DOHH2 (cell line): Measurements from ENCODE around the gene KCNK1.
"Not testable (repeated sequence)": the region's sequence is repeated elsewhere in the genome, so short reads cannot be mapped to it uniquely, and the experiment has no call there.

Source experiments
- H3F3A ChIP-seq: fragments of 200-600 bp; sonication (generic), shearing (Covaris generic); 2 replicates; pipeline ENCODE4 v1.6.0; 2016; ENCODE audit warnings: antibody characterized with exemption, mild to moderate bottlenecking; ENCODE audit not compliant: control insufficient read depth, insufficient read depth
- H3K27ac ChIP-seq: fragments of 200-600 bp; sonication (generic); 2 replicates; pipeline ENCODE4 v1.5.1; 2014; ENCODE audit warnings: low read depth, mild to moderate bottlenecking, low read length, moderate library complexity
- H3K27me3 ChIP-seq: fragments of 200-600 bp; sonication (generic); 2 replicates; pipeline ENCODE4 v1.6.1; 2014; ENCODE audit warnings: mild to moderate bottlenecking, low read length, mixed read lengths; ENCODE audit not compliant: control insufficient read depth
- H3K36me3 ChIP-seq: fragments of 200-600 bp; sonication (generic); 2 replicates; pipeline ENCODE4 v1.6.1; 2014; ENCODE audit warnings: mild to moderate bottlenecking, low read length, moderate library complexity, mixed read lengths; ENCODE audit not compliant: control insufficient read depth
- H3K4me1 ChIP-seq: fragments of 200-600 bp; sonication (generic); 2 replicates; pipeline ENCODE4 v1.6.1; 2014; ENCODE audit warnings: mild to moderate bottlenecking, low read length, mixed read lengths; ENCODE audit not compliant: control insufficient read depth
- H3K4me2 ChIP-seq: fragments of 200-600 bp; sonication (generic); 2 replicates; pipeline ENCODE4 v1.6.0; 2014; ENCODE audit warnings: mild to moderate bottlenecking, low read length, moderate library complexity
- H3K4me3 ChIP-seq: fragments of 200-600 bp; sonication (generic); 2 replicates; pipeline ENCODE4 v1.5.1; 2014; ENCODE audit warnings: mild to moderate bottlenecking, low read length, mixed read lengths
- H3K79me2 ChIP-seq: fragments of 200-600 bp; sonication (generic); 2 replicates; pipeline ENCODE4 v1.6.1; 2014; ENCODE audit warnings: mild to moderate bottlenecking, low read length, mixed read lengths; ENCODE audit not compliant: control insufficient read depth
- H3K9me2 ChIP-seq: fragments of 200-600 bp; sonication (generic); replicated peaks from 2 replicates; pipeline ENCODE4 v1.6.1; 2014; ENCODE audit warnings: mild to moderate bottlenecking, low read length, mixed read lengths; ENCODE audit not compliant: control insufficient read depth
- H3K9me3 ChIP-seq: fragments of 200-600 bp; sonication (generic); 2 replicates; pipeline ENCODE4 v1.6.1; 2014; ENCODE audit warnings: antibody characterized with exemption, low read length, mixed read lengths; ENCODE audit not compliant: control insufficient read depth, insufficient read depth
- H4K20me1 ChIP-seq: fragments of 200-600 bp; sonication (generic); 2 replicates; pipeline ENCODE4 v1.6.0; 2014; ENCODE audit warnings: low read depth, mild to moderate bottlenecking, antibody characterized with exemption, low read length, moderate library complexity; ENCODE audit not compliant: control insufficient read depth, insufficient read depth
- CTCF ChIP-seq: fragments of 200-600 bp; sonication (generic); IDR thresholded peaks from one replicate; pipeline ENCODE4 v1.5.1; 2014; ENCODE audit warnings: antibody characterized with exemption, mild to moderate bottlenecking, low read depth, low read length; ENCODE audit not compliant: poor library complexity, severe bottlenecking
- EZH2phosphoT487 ChIP-seq: fragments of 200-600 bp; sonication (generic); IDR thresholded peaks from 2 replicates; pipeline ENCODE4 v1.6.1; 2017; ENCODE audit warnings: borderline replicate concordance, mild to moderate bottlenecking, antibody characterized with exemption, low read length, moderate library complexity, mixed read lengths

Gene KCNK1

GRCh38 chr1:233681285-233681684 lies 67.4 kb downstream of the KCNK1 start:
- H4K20me1 ChIP-seq = no peaks in the 10 kb centered on the region
- no peaks in the 10 kb centered on the region for H3K4me1 ChIP-seq
- H3K27me3 ChIP-seq = no peaks in the 10 kb centered on the region
- no peaks in the 10 kb centered on the region for H3K79me2 ChIP-seq
- H3K4me2 ChIP-seq = no peak overlapping the region
- TF ChIP-seq EZH2phosphoT487 (no peak), CTCF (no peak)
- no peak overlapping the region for H3K4me3 ChIP-seq
- H3K36me3 ChIP-seq = no peaks in the 10 kb centered on the region
- no peaks in the 10 kb centered on the region for H3K9me3 ChIP-seq
- H3F3A ChIP-seq = no peaks in the 10 kb centered on the region
- no peak overlapping the region for H3K27ac ChIP-seq
- no peaks in the 10 kb centered on the region for H3K9me2 ChIP-seq

- H3K27me3 ChIP-seq, H3F3A ChIP-seq, H3K27ac ChIP-seq, H3K36me3 ChIP-seq, H3K9me2 ChIP-seq, H3K4me1 ChIP-seq, H4K20me1 ChIP-seq, H3K79me2 ChIP-seq, H3K4me2 ChIP-seq, H3K9me3 ChIP-seq, H3K4me3 ChIP-seq: not testable (repeated sequence)
Measured at GRCh38 chr1:233686653-233687052, 72.7 kb downstream of the KCNK1 start.

DNA sequence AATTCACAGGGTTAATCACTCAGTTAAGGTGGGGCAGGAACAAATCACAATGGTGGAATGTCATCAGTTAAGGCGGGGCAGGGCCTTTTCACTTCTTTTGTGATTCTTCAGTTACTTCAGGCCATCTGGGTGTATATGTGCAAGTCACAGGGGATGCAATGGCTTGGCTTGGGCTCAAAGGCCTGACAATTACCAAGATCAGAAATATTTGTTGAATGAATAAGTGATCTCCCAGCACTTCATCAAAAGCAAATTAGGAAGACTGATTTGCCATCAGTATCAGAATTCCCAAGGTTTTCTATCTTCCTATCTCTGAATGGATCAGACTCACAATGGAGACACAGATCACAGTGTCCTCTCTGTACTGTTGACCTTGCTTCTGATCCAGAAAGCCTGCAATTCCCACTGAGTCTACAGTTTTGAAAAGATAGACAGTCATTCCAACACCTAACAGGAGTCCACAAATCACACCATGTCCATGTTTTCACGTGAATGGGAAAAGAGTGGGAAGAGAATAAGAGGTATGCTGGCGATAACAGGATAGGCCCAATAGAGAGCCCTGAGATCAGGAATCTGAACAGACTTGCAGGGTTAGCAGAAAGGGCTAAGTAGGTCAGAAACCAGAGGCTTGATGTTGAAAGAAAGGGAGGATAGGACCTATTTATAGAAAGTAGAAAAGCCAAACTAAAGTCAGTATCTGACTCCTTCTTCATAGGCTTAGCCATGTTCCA lies 75.3 kb downstream of the KCNK1 start:
- H3K9me2 ChIP-seq = no peaks in the 10 kb centered on the region
- TF ChIP-seq EZH2phosphoT487 = no peak
- TF ChIP-seq CTCF = no peak
- H3K79me2 ChIP-seq = no peaks in the 10 kb centered on the region
- H3F3A ChIP-seq = no peaks in the 10 kb centered on the region
- no peaks in the 10 kb centered on the region for H3K27me3 ChIP-seq
- H3K36me3 ChIP-seq = no peaks in the 10 kb centered on the region
- H3K4me2 ChIP-seq = no peak overlapping the region
- H4K20me1 ChIP-seq = no peaks in the 10 kb centered on the region
- H3K27ac ChIP-seq = no peak overlapping the region
- no peaks in the 10 kb centered on the region for H3K4me1 ChIP-seq
- H3K4me3 ChIP-seq = no peak overlapping the region
- H3K9me3 ChIP-seq = no peaks in the 10 kb centered on the region

DNA sequence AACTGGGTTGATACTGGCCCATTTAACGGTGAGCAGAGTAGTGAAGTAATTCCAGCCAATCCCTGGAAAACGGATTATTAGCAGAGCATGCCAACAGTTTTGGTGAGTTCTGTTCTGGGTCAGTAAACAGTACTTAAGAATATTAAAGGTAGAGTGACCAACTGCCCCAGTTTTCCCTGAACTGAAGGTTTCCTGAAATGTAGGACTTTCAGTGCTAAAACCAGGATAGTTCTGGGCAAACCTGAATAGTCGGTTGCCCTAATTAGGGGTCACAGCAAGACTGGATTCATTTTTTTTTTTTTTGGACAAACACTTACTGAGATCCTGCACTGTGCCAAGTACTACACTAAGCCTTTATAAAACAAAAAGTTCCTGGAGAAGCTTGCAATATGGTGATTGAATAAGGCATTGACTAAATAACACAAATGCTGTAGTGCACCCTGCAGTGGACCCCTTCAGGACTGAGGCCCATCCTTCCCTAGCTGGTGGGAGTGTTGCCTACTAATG lies 75.9 kb downstream of the KCNK1 start:
- H3K4me2 ChIP-seq = no peak overlapping the region
- H3K36me3 ChIP-seq = no peaks in the 10 kb centered on the region
- H3K27me3 ChIP-seq = no peaks in the 10 kb centered on the region
- H3K9me2 ChIP-seq = no peaks in the 10 kb centered on the region
- no peak overlapping the region for H3K27ac ChIP-seq
- no peaks in the 10 kb centered on the region for H3F3A ChIP-seq
- no peaks in the 10 kb centered on the region for H3K79me2 ChIP-seq
- H4K20me1 ChIP-seq = no peaks in the 10 kb centered on the region
- no peaks in the 10 kb centered on the region for H3K4me1 ChIP-seq
- H3K4me3 ChIP-seq = no peak overlapping the region
- H3K9me3 ChIP-seq = no peaks in the 10 kb centered on the region
- TF ChIP-seq CTCF = no peak
- no peak for TF ChIP-seq EZH2phosphoT487
